ENCODE results near the gene EIF2S2.

The EIF2S2 gene

DNA sequence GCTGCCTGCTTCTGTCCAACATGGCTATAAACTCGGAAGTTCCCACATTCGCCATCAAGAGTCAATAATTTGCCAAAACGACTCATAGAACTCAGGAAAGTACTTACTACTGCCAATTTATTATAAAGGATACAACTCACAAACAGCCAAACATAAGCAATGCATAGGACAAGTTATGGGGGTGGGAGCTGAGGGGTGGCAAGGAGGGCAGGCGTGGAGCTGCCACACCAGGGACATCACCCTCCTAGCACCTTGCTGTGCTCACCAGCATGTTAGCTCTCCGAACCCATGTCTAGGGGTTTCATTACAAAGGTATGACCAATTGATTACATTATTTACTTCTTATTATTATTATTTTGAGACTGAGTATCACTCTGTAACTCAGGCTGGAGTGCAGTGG, 12.4 kb downstream of the EIF2S2 start:
- no peak for DNase-seq (ENCODE audit: extremely low spot score)
- CTCF ChIA-PET, result no interaction called here
- POLR2A ChIA-PET, result interaction anchor here (1.8 to 2.0 kb wide), 3 partner anchors 9 to 12 kb away, joined by 5 to 18 read pairs (median 6); partner anchors contain the start of gene EIF2S2
- TF ChIP-seq ZNF384 (IDR thresholded peaks at IDR 0.05), result no peak
- no peak for TF ChIP-seq LEF1 (IDR thresholded peaks at IDR 0.05; ENCODE audit: borderline replicate concordance)
- no peak for TF ChIP-seq ELF4 (IDR thresholded peaks at IDR 0.05)
- no peak for TF ChIP-seq SP1 (IDR thresholded peaks at IDR 0.05)
- TF ChIP-seq L3MBTL2 (conservative IDR thresholded peaks at IDR 0.05), result no peak
- no peak for TF ChIP-seq ARNT (IDR thresholded peaks at IDR 0.05)
- no peak for TF ChIP-seq FOXK2 (IDR thresholded peaks at IDR 0.05)
- TF ChIP-seq SUZ12 (IDR thresholded peaks at IDR 0.05), result no peak
- TF ChIP-seq FOXM1 (IDR thresholded peaks at IDR 0.05; ENCODE audit: borderline replicate concordance), result no peak
- TF ChIP-seq HDGF (IDR thresholded peaks at IDR 0.05; ENCODE audit: borderline replicate concordance), result no peak
- no peak for TF ChIP-seq BHLHE40 (IDR thresholded peaks at IDR 0.05; ENCODE audit: borderline replicate concordance)
- no peak for TF ChIP-seq NFRKB (IDR thresholded peaks at IDR 0.05)
- TF ChIP-seq, protein P1, sequence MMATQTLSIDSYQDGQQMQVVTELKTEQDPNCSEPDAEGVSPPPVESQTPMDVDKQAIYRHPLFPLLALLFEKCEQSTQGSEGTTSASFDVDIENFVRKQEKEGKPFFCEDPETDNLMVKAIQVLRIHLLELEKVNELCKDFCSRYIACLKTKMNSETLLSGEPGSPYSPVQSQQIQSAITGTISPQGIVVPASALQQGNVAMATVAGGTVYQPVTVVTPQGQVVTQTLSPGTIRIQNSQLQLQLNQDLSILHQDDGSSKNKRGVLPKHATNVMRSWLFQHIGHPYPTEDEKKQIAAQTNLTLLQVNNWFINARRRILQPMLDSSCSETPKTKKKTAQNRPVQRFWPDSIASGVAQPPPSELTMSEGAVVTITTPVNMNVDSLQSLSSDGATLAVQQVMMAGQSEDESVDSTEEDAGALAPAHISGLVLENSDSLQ (IDR thresholded peaks at IDR 0.05), result no peak
- no peak for TF ChIP-seq TARDBP (IDR thresholded peaks at IDR 0.05)
- no peak for TF ChIP-seq FOXA1 (IDR thresholded peaks at IDR 0.05)
- no peak for TF ChIP-seq CTBP1 (IDR thresholded peaks at IDR 0.05; ENCODE audit: borderline replicate concordance)

DNA sequence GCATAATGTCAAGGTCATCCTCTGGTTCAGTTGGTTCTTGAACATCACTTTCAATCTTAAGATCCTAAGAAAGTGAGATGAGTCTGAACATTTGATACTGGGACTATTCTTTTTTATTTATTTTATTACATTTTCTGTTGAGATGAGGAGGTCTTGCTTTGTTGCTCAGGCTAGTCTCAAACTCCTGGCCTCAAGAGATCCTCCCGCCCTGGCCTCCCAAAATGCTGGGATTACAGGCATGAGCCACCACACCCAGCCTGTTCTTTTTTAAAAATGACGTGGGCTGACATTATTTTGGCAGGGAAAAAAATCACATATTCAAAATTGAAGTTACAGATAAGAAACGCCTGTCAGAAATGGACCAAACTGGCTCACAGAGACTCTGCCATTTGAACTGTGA, 13.5 kb downstream of the EIF2S2 start:
- CTCF ChIA-PET, result no interaction called here
- TF ChIP-seq NFRKB (IDR thresholded peaks at IDR 0.05) (no peak), L3MBTL2 (conservative IDR thresholded peaks at IDR 0.05) (no peak), FOXA1 (IDR thresholded peaks at IDR 0.05) (no peak), FOXK2 (IDR thresholded peaks at IDR 0.05) (no peak), ARNT (IDR thresholded peaks at IDR 0.05) (no peak), SUZ12 (IDR thresholded peaks at IDR 0.05) (no peak), TARDBP (IDR thresholded peaks at IDR 0.05) (no peak), BHLHE40 (IDR thresholded peaks at IDR 0.05; ENCODE audit: borderline replicate concordance) (no peak), HDGF (IDR thresholded peaks at IDR 0.05; ENCODE audit: borderline replicate concordance) (no peak), LEF1 (IDR thresholded peaks at IDR 0.05; ENCODE audit: borderline replicate concordance) (no peak), ELF4 (IDR thresholded peaks at IDR 0.05) (no peak), FOXM1 (IDR thresholded peaks at IDR 0.05; ENCODE audit: borderline replicate concordance) (no peak)
- TF ChIP-seq, protein P1 (IDR thresholded peaks at IDR 0.05), result no peak
- POLR2A ChIA-PET, result no interaction called here
- DNase-seq (ENCODE audit: extremely low spot score), result no peak

DNA sequence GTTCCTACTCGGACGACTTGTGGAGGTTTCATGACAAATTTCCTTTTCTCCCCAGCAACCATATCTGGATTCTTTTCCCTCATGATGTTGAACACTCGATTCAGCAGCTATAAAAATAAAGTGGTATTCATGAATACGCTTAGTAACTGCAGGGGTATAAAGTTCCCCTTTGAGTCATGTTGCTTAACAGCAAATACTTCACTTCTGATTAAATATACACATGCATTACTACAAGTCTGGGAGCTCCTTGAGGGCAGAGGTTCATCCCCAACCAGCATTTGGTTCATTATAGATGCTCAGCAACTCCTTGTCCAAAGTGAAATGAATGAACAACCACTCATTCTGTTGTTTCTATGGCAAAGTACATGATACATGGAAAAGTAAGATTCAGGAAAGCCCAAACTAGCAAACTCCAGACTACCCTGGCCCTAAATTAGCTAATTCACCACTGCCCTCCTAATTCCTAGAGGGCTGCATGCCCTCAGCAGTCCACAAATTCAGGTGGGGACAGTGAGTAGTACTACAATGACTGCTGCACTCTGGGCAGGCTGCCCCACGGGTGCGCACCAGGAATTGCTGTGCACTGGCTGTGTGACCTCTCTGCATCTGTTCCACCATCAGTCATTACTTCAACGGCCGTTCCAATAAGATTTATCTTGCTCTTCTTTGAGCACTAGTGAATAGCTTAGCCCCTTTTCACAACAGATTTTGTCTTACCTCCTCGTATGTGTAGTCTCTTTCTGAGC, 15.2 kb downstream of the EIF2S2 start:
- POLR2A ChIA-PET, result interaction anchor here (5.8 kb wide), 1 partner anchor 15 kb away, joined by 27 read pairs; the partner anchor contains the start of gene EIF2S2
- CTCF ChIA-PET, result interaction anchor here (0.6 kb wide), 1 partner anchor 1534 kb away, joined by 4 read pairs; no protein-coding TSS in a partner anchor
- TF ChIP-seq FOXM1 (IDR thresholded peaks at IDR 0.05; ENCODE audit: borderline replicate concordance), result no peak
- TF ChIP-seq, protein P1 (IDR thresholded peaks at IDR 0.05), result no peak
- TF ChIP-seq SUZ12 (IDR thresholded peaks at IDR 0.05), result no peak
- no peak for TF ChIP-seq ARNT (IDR thresholded peaks at IDR 0.05)
- no peak for TF ChIP-seq FOXA1 (IDR thresholded peaks at IDR 0.05)
- no peak for TF ChIP-seq CTBP1 (IDR thresholded peaks at IDR 0.05; ENCODE audit: borderline replicate concordance)
- no peak for TF ChIP-seq FOXK2 (IDR thresholded peaks at IDR 0.05)
- no peak for TF ChIP-seq BHLHE40 (IDR thresholded peaks at IDR 0.05; ENCODE audit: borderline replicate concordance)
- TF ChIP-seq ELF4 (IDR thresholded peaks at IDR 0.05), result no peak
- TF ChIP-seq HDGF (IDR thresholded peaks at IDR 0.05; ENCODE audit: borderline replicate concordance), result no peak
- no peak for TF ChIP-seq ZNF384 (IDR thresholded peaks at IDR 0.05)
- no peak for TF ChIP-seq TARDBP (IDR thresholded peaks at IDR 0.05)
- no peak for TF ChIP-seq L3MBTL2 (conservative IDR thresholded peaks at IDR 0.05)
- TF ChIP-seq NFRKB (IDR thresholded peaks at IDR 0.05), result no peak
- DNase-seq (ENCODE audit: extremely low spot score), result no peak

DNA sequence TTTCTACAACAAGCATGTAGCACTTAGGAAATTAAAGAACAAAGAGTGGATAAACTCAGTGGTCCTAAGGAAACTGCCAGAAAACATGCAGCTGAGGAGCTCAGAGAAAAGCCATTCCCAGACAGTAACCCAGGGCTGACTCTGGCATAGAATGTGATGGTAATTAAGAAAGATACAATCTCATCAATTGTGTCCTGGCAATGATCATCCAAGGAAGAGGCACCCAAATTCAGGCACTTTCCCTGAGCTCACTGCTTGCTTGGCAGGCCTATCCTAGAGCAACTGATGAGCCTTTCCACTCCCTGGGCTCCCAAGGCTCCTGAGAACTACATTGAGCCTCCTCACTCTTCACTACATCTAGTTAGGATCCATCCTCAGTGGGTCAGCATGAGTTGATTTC, 16.2 kb downstream of the EIF2S2 start:
- no peak for DNase-seq (ENCODE audit: extremely low spot score)
- CTCF ChIA-PET, result interaction anchor here (0.6 kb wide), 1 partner anchor 1535 kb away, joined by 4 read pairs; no protein-coding TSS in a partner anchor
- POLR2A ChIA-PET, result interaction anchor here (5.8 kb wide), 1 partner anchor 16 kb away, joined by 27 read pairs; the partner anchor contains the start of gene EIF2S2
- TF ChIP-seq FOXK2 (IDR thresholded peaks at IDR 0.05) (no peak), HDGF (IDR thresholded peaks at IDR 0.05; ENCODE audit: borderline replicate concordance) (no peak), FOXA1 (IDR thresholded peaks at IDR 0.05) (no peak), BHLHE40 (IDR thresholded peaks at IDR 0.05; ENCODE audit: borderline replicate concordance) (no peak), SP1 (IDR thresholded peaks at IDR 0.05) (no peak), TARDBP (IDR thresholded peaks at IDR 0.05) (no peak), LEF1 (IDR thresholded peaks at IDR 0.05; ENCODE audit: borderline replicate concordance) (no peak), ZNF384 (IDR thresholded peaks at IDR 0.05) (no peak), ARNT (IDR thresholded peaks at IDR 0.05) (no peak), L3MBTL2 (conservative IDR thresholded peaks at IDR 0.05) (no peak), SUZ12 (IDR thresholded peaks at IDR 0.05) (no peak), FOXM1 (IDR thresholded peaks at IDR 0.05; ENCODE audit: borderline replicate concordance) (no peak), NFRKB (IDR thresholded peaks at IDR 0.05) (no peak), CTBP1 (IDR thresholded peaks at IDR 0.05; ENCODE audit: borderline replicate concordance) (no peak), ELF4 (IDR thresholded peaks at IDR 0.05) (no peak)
- TF ChIP-seq, protein P1 (IDR thresholded peaks at IDR 0.05), result no peak

DNA sequence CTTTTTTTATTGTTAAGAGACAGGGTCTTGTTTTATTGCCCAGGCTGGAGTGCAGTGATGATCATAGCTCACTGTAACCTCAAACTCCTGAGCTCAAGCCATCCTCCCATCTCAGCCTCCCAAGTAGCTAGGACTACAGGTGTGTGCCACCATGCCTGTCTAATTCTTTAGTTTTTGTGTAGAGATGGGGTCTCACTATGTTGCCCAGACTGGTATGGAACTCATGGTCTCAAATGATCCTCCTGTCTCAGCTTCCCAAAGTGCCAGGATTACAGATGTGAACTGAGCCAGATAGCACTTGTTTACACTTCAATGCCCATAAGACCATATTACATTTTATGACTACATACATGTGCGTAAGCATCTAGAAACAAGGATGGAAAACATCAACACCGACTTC, 18.1 kb downstream of the EIF2S2 start:
- TF ChIP-seq ARNT (IDR thresholded peaks at IDR 0.05) (no peak), FOXK2 (IDR thresholded peaks at IDR 0.05) (no peak), LEF1 (IDR thresholded peaks at IDR 0.05; ENCODE audit: borderline replicate concordance) (no peak), ELF4 (IDR thresholded peaks at IDR 0.05) (no peak), L3MBTL2 (conservative IDR thresholded peaks at IDR 0.05) (no peak)
- no peak for DNase-seq (ENCODE audit: extremely low spot score)
- ChIA-PET CTCF (no interaction called here), POLR2A (interaction anchor here (1.5 to 5.8 kb wide), 2 partner anchors 14 to 18 kb away, joined by 4 to 27 read pairs; partner anchors contain the start of gene EIF2S2)

Data from HEK293T (cell line).